Measurements from ENCODE around the gene CD151. TPM values are rescaled to one million over a fixed set of nuclear protein-coding genes. Genes with fewer than 3 reads are reported as not detected.
A peak's percentile ranks its signal among the peaks of the same experiment; 100 is the strongest.

Gene CD151
- total RNA-seq, 1 donor from 2014 or later, result 401 TPM

GRCh38 chr11:825366-826226 is 7.2 kb upstream of the CD151 start:
- intact Hi-C loops (cut with micrococcal nuclease), result no loop called here
- no peak for DNase-seq
- ATAC-seq, result no peak

DNA sequence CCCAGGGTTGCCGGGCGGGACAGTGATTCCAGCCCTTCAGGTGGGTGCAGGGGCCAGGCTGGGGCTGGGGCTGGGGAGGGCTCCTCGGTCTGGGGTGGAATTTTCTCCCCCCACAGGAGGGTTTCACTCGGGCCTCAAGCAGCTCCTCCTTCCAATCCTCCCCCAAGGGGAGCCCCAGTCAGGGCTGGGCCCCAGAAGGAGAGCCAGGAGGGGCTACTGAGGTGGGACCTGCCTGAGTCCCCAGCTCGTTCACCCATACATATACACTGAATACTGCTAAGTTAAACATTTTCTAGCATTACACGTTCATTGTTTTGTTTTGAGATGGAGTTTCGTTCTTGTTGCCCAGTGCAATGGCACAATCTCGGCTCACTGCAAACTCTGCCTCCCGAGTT is 6.5 kb upstream of the CD151 start:
- no peak for DNase-seq
- intact Hi-C loops (cut with micrococcal nuclease), result no loop called here
- no peak for ATAC-seq

GRCh38 chr11:826836-827145 is 6.0 kb upstream of the CD151 start:
- intact Hi-C loops (cut with micrococcal nuclease), result no loop called here
- no peak for DNase-seq
- ATAC-seq, result no peak

GRCh38 chr11:827146-827896 is 5.4 kb upstream of the CD151 start:
- DNase-seq, result peak; percentile 60
- ATAC-seq, result peak; percentile 1

DNA sequence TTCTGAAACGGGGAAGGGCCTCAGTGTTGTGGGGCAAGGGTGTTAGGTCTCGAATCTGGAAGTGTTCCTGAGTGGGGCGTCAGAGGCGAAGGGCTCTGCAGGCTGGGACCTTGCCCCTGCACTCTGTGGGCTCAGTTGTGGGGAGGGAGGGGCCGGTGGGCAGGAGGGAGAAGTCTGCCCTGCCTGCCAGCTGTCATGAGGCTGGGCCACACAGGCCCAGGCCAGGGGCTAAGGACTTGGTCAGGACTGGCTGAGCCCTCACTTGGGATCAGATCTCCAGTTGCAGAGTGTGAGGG is 4.9 kb upstream of the CD151 start, which contains the start of gene CRACR2B:
CRACR2B (plus strand) TSS at position 23 of the 296 bp plus-strand sequence. CDS start 689 bp downstream, outside the sequence.
- no peak for ATAC-seq
- no peak for DNase-seq
- intact Hi-C loops (cut with micrococcal nuclease), result no loop called here

More at GRCh38 chr11:827146-827896, 5.4 kb upstream of the CD151 start:
- intact Hi-C loops (cut with micrococcal nuclease), result no loop called here

DNA sequence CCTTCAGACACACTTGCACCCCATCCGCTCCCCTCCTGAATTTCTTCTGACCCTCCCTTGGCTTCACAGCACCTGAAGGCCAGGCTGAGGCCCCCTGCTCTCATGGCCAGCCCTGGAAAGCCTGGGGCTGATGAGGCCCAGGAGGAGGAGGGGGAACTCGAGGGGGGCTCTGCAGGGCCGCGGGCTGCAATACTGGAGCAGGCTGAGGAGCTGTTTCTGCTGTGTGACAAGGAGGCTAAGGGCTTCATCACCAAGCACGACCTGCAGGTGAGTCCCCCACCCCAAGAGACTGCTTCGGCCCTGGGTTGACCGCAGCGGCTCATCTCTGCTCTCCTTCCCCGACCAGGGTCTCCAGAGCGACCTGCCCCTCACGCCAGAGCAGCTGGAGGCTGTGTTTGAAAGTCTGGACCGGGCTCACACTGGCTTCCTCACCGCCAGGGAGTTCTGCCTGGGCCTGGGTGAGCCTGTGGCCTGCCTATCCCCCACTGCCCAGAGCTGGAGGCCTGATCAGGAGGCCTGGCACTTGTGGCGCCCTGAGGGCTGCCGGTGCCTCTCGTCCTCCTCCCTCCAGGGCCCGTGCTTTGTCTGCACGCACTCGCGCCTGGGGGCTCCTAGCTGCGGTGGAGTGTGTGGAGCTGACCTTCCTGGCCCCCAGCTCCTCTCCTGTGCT is 4.1 kb upstream of the CD151 start:
- DNase-seq, result peak; percentile 28
- no peak for ATAC-seq
- intact Hi-C loops (cut with micrococcal nuclease), result no loop called here

- ATAC-seq (peak; percentile 6), DNase-seq (peak; percentile 76)
These were observed 3.4 kb upstream of the CD151 start for GRCh38 chr11:829176-829846.

DNA sequence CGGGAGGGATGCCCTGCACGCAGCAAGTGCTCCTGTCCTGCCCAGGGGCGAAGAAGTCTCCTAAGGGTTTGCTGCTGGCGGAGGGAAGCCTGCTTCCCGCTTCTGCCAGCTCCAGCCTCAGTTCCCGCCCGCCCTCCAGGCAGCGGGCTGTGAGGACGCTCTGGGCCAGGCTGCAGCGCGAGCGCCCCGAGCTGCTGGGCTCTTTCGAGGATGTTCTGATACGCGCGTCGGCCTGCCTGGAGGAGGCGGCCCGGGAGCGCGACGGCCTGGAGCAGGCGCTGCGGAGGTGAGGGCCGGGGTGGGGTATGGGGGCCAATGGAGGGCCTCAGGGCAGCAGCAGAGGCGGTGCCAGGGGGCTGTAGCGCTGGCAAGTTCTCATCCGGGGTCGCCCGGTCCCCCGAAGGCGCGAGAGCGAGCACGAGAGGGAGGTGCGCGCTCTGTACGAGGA is 2.9 kb upstream of the CD151 start:
- intact Hi-C loops (cut with micrococcal nuclease), result no loop called here
- DNase-seq (no peak), ATAC-seq (no peak)

More at GRCh38 chr11:829176-829846, 3.4 kb upstream of the CD151 start:
- intact Hi-C loops (cut with micrococcal nuclease), result no loop called here

DNA sequence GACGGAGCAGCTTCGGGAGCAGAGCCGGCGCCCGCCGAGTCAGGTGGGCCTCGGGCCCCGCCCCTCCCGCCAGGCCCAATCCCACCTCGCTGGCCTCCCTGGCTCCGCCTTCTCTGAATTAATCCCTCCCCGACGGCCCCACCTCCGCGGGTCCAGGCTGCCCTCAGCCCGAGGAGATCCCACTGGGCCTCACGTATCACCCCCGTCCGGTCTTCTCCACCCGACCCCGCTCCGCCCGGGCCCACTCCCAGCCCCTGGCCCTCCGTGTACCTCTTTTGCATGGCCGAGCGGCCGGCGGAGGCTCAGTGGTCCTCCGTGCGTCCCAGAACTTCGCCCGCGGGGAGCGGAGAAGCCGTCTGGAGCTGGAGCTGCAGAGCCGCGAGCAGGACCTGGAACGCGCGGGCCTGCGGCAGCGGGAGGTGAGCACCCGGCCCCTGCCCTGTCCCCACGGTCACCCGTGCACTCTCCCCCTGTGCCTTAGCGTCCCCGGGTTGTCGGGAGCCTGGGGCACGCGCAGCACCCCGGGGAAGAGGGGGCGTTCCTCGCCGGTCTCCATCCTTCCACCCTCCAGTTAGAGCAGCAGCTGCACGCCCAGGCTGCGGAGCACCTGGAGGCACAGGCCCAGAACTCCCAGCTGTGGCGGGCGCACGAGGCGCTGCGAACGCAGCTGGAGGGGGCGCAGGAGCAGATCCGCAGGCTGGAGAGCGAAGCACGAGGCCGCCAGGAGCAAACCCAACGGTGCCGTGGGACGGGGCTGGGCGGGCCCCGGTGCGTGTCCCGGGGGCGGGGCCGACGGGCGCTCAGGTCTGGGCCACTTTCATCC is 2.2 kb upstream of the CD151 start:
- ATAC-seq, result peak; percentile 59
- intact Hi-C loops (cut with micrococcal nuclease), result no loop called here

GRCh38 chr11:831118-831864 is 1.5 kb upstream of the CD151 start:
- no peak for ATAC-seq
- DNase-seq, result no peak
- intact Hi-C loops (cut with micrococcal nuclease), result no loop called here

More for the DNA sequence above, 2.2 kb upstream of the CD151 start:
- peak; percentile 91 for DNase-seq

DNA sequence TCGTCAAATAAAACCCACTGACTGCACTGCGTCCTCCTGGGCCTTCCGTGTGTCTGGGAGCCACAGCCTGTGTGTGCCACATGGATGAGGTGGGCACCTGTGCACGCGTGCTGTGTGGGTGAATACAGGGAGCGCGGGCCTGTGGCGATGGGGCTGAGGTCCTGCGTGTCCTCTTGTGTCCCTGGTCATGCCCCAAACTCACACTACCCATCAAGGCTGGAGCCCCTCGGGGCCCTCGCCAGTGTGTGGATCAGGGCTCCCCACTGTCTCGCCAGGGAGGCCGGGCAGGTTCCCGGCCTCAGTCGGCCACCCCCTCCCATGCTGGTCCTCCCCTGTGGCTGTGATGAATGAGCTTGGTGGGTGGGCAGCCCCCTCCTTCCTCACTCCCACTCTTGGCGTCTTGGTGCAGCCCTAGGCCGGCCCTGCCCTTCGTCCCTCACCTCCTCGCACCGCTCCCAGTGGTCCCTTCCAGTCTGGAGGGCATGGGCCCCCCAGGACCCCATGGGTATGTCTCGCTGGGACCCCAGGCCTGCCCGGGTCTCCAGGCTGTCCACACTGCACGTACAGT is 707 bp upstream of the CD151 start:
- DNase-seq (no peak), ATAC-seq (no peak)
- intact Hi-C loops (cut with micrococcal nuclease), result no loop called here

DNA sequence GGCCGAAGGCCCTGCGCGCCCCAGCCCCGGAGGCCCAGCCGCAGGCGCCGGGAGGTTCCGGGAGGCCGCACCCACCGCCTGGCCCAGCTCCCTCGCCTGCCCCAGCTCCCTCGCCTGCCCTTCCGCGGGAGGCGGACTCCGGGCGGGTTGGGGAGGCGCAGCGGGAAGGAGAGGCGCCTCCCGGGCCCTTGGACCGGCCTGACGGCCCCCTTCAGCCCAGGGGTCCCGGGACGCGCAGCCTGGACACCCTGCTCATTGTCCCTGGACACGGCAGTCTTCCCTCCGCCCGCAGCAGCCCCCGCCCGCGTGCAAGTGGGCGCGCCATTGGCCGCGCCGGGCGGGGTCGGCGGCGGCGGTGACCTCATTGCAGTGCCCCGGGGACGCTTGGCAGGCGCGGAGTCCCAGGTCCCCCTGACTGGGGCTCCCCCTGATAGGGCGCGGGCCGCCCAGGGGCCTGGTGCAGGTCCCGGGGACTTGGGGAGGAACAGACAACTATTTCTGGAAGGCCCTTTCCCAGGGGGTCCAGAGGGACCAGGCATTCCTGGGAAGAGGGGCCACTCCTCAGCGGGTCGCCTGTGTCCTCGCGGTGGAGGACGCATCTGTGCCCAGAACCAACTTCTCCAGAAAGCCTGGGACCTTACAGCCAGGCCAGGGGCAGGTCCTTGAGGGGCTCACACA is 501 bp downstream of the CD151 start:
- intact Hi-C loops (cut with micrococcal nuclease), result no loop called here
- DNase-seq (peak; percentile 81), ATAC-seq (peak; percentile 21)

DNA sequence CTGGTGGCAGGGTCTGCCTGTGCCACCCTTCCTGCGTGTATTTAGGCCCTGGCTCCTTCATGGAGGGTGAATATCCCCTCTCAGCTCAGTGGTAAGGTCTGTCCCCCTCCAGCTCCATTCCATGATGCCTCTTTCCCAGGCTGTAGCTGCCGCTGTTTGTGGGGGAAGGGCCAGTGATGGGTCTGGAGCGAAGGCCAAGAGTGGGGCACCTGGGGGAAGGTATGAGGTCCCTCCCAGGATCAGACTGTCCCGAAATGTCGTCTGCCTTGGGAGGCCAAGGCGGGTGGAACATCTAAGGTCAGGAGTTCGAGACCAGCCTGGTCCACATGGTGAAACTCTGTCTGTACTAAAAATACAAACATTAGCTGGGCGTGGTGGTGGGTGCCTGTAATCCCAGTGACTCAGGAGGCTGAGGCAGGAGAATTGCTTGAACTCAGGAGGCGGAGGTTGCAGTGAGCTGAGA is 1.1 kb downstream of the CD151 start:
- intact Hi-C loops (cut with micrococcal nuclease), result no loop called here
- DNase-seq (no peak), ATAC-seq (no peak)

DNA sequence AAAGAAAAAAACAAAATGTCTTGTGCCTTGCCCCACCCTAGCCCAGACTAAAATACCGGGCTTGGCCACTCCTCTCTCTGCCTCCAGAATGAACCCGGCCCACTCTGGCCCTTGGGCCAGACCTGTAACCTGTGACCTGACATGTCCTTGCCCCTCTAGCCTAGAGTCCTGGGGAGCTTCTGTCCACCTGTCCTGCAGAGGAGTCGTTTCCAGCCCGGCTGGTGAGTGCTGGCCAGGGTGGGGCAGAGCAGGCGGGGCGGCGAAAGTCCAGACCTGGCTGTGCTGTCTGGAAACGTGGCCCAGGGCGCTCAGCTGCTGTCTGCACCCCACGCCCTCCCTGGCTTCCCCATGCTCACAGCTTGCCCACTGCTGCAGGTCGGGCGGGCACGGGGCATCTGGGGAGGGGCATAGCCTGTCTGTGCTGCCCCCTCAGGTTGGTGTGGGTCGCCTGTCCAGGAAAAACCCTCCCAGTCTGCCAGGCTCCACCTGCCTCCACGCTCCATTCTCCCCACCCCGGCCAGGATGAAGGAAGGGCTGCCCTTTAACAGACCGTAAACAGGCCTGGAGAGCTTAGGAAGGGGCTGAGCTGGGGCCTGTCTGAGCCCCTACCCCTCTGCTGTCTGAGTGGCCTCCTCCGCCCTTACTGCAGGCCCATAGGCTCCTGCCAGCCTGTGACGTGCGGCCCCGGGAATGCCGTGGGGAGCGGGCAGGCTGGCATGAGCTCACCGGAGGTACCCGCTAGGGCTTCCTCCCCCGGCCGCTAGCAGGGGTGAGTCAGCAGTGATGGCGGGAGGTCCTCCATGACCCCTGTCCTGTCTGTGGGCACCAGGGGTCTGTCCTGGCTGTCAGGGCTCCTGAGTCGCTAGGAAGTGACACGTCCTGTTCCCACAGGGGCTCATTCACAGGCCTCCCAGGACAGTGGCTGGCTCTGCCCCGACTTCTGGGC is 1.9 kb downstream of the CD151 start:
- DNase-seq (peak; percentile 89), ATAC-seq (peak; percentile 62)
- intact Hi-C loops (cut with micrococcal nuclease), result no loop called here

- intact Hi-C loops (cut with micrococcal nuclease), result no loop called here
- no peak for ATAC-seq
These were observed 3.5 kb downstream of the CD151 start for GRCh38 chr11:836274-836673.

DNA sequence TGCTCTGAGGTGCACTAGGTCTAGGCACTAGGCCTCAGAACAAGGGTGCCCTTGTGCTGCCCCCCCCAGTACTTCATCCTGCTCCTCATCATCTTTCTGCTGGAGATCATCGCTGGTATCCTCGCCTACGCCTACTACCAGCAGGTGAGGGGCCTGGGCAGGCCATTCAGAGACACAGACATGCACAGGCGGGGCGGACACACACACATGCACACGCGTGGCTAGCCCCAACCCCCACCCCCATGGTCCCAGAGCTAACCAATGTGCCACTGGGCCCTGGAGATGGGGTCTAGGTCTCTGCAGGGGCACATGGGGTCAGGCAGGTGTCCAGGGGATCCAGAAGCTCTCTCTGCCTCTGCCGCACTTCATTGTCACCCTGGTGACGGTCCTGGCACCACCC is 3.9 kb downstream of the CD151 start:
- no peak for DNase-seq
- intact Hi-C loops (cut with micrococcal nuclease), result no loop called here
- no peak for ATAC-seq

More at GRCh38 chr11:836274-836673, 3.5 kb downstream of the CD151 start:
- no peak for DNase-seq
